ENCODE data around the gene SLC35E4. TPM values are rescaled to one million over a fixed set of nuclear protein-coding genes. Genes with fewer than 3 reads are reported as not detected.

Gene SLC35E4
- total RNA-seq, 2 donors from 2014 or later = 0.99 to 3.4 TPM

DNA sequence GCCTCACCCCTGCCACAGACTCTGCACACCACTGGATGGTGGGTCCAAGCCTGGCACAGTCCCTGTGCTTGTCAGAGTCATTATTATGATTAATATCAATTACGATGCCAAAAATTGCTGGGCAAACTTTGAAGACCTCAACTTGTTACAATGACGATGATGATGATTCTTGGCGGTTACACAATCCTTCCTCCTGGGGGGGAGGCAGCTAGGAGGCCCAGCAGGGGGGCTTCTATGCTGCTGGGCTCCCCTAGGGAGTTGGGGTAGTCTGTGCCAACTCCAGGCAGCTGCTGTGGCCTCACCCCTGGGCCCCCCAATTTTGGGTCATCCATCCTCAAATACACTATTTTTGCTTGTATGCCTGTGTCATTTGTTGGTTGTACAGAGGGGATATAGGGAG, 12.0 kb downstream of the SLC35E4 start:
- H3K4me1 ChIP-seq = peaks cover 7% of the 10 kb centered on the region
- ATAC-seq (no peak), DNase-seq (no peak)
- TF ChIP-seq, protein P1, sequence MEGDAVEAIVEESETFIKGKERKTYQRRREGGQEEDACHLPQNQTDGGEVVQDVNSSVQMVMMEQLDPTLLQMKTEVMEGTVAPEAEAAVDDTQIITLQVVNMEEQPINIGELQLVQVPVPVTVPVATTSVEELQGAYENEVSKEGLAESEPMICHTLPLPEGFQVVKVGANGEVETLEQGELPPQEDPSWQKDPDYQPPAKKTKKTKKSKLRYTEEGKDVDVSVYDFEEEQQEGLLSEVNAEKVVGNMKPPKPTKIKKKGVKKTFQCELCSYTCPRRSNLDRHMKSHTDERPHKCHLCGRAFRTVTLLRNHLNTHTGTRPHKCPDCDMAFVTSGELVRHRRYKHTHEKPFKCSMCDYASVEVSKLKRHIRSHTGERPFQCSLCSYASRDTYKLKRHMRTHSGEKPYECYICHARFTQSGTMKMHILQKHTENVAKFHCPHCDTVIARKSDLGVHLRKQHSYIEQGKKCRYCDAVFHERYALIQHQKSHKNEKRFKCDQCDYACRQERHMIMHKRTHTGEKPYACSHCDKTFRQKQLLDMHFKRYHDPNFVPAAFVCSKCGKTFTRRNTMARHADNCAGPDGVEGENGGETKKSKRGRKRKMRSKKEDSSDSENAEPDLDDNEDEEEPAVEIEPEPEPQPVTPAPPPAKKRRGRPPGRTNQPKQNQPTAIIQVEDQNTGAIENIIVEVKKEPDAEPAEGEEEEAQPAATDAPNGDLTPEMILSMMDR (IDR thresholded peaks at IDR 0.05) = no peak
- TF ChIP-seq POLR2A (IDR thresholded peaks at IDR 0.05) = no peak
- no peaks in the 10 kb centered on the region for H3K27me3 ChIP-seq
- 82% methylated on average over 3 of the region's 3 CpGs; no CpG with 5 or more reads in 1 of the 2 donors for WGBS, 2 donors
- H3K27ac ChIP-seq = no peak overlapping the region
- no peaks in the 10 kb centered on the region for H3K9me3 ChIP-seq
- intact Hi-C loops (cut with DNase I) = loop anchor here (10.0 kb wide), 1 partner anchor 277 kb away; no protein-coding TSS in a partner anchor
- no peak overlapping the region for H3K4me3 ChIP-seq
- H3K36me3 ChIP-seq (replicated peaks in 1 of 2; ENCODE audit: insufficient read depth in 1 of 2, low read depth in 2 of 2) = no peaks in the 10 kb centered on the region

DNA sequence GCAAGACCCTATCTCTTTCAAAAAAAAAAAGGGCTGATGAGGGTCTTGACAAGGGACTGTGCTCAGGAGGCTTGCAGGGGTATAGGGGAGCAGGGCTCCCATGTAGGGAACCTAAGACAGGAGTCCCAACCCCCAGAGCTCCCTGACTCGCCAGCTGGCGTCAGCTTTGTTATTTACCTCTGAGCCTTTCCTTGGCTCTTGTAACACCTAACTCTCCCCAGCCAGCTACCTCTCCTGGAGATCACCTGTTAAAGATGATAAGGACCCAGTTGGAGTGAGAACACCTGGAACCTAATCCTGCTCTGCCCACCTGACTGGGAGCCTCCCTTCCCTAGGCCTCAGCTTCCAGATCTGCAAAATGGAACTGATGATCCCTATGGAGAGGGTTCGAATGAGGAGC, 13.2 kb downstream of the SLC35E4 start:
- peak in 3 of 4 donors; percentile 50 to 59 (median 58) for DNase-seq
- Histone ChIP-seq H3K4me1 (peaks cover 7% of the 10 kb centered on the region), H3K4me3 (no peak overlapping the region), H3K9me3 (no peaks in the 10 kb centered on the region), H3K36me3 (replicated peaks in 1 of 2; ENCODE audit: insufficient read depth in 1 of 2, low read depth in 2 of 2) (no peaks in the 10 kb centered on the region), H3K27me3 (no peaks in the 10 kb centered on the region), H3K27ac (no peak overlapping the region)
- intact Hi-C loops (cut with DNase I) = loop anchor here (10.0 kb wide), 1 partner anchor 276 kb away; no protein-coding TSS in a partner anchor
- peak; percentile 21 for ATAC-seq
- TF ChIP-seq POLR2A (IDR thresholded peaks at IDR 0.05) = no peak
- TF ChIP-seq, protein P1 (IDR thresholded peaks at IDR 0.05) = no peak
- WGBS, 2 donors = 55 to 78% methylated on average over 3 of the region's 3 CpGs

DNA sequence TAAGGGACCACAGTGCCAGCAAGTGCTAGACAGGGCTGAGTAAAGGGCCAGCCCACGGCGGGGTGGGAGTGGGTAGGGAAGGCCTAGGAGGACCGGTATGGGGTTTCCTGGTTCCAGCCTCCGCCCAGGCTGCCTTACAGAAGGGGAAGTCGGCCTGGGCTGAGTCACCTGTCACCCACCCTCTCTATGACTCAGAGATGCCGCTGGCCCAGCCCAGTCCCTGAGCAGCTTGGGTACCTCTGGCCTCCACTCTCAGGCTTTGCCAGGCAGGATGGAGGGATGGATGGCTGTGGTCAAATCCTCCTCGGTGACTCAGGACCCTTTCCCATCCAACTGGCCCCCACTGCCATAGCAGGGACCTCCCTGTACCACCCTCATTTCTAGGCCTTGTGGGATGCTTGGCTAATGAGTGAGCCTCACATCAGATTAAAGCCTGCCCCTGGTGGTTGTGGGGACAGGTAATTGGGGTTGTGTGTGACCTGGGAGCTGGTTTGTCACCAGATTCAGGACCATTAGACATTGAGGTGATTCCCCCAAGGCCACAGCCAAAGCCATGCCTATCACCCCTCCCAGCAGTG, 13.9 kb downstream of the SLC35E4 start:
- H3K4me3 ChIP-seq = no peak overlapping the region
- H3K27me3 ChIP-seq = no peaks in the 10 kb centered on the region
- H3K4me1 ChIP-seq = peaks cover 7% of the 10 kb centered on the region
- DNase-seq = peak in 3 of 4 donors; percentile 18 to 69 (median 50)
- peak; percentile 35 for ATAC-seq
- 59 to 76% methylated on average over 4 to 7 of the region's 7 CpGs for WGBS, 2 donors
- TF ChIP-seq POLR2A (IDR thresholded peaks at IDR 0.05) = no peak
- intact Hi-C loops (cut with DNase I) = loop anchor here (10.0 kb wide), 1 partner anchor 275 kb away; no protein-coding TSS in a partner anchor
- H3K36me3 ChIP-seq (replicated peaks in 1 of 2; ENCODE audit: insufficient read depth in 1 of 2, low read depth in 2 of 2) = no peaks in the 10 kb centered on the region
- H3K9me3 ChIP-seq = no peaks in the 10 kb centered on the region
- H3K27ac ChIP-seq = no peak overlapping the region

DNA sequence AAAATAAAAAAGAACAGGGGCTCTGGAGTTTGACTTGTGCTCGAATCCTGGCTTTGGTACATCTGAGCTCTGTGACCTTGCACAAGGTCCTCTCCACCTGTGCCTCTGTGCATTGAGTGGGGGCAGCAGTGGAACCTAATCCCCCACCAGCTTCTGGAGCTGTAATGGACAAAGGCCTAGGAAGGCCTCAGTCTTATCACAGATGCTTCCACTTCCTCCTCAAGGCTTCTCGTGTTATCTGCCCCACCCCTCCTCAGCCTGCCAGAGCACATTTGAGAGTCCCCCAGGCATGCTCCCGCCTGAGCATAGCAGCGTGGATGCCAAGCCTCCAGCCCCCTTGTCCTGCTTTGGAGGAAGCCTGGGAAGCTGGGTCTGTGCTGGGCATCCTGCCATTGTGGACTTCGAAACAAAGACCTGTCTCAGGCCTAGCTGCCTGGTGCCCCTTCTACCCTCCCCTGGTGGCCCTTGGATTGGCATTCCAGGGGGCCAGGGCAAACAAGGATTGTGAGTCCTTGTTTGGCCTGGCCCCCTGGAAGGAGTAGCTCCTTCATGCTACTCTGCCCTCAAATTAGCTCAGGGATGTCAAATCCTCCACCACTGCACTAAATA, 15.0 kb downstream of the SLC35E4 start:
- H3K27me3 ChIP-seq = no peaks in the 10 kb centered on the region
- 57 to 67% methylated on average over 4 to 5 of the region's 5 CpGs for WGBS, 2 donors
- H3K4me1 ChIP-seq = peaks cover 7% of the 10 kb centered on the region
- no peaks in the 10 kb centered on the region for H3K9me3 ChIP-seq
- no peaks in the 10 kb centered on the region for H3K36me3 ChIP-seq (replicated peaks in 1 of 2; ENCODE audit: insufficient read depth in 1 of 2, low read depth in 2 of 2)
- intact Hi-C loops (cut with DNase I) = no loop called here
- no peak overlapping the region for H3K27ac ChIP-seq
- H3K4me3 ChIP-seq = no peak overlapping the region
- no peak for DNase-seq
- TF ChIP-seq POLR2A (IDR thresholded peaks at IDR 0.05) = no peak
- TF ChIP-seq, protein P1 (IDR thresholded peaks at IDR 0.05) = no peak
- ATAC-seq = no peak

DNA sequence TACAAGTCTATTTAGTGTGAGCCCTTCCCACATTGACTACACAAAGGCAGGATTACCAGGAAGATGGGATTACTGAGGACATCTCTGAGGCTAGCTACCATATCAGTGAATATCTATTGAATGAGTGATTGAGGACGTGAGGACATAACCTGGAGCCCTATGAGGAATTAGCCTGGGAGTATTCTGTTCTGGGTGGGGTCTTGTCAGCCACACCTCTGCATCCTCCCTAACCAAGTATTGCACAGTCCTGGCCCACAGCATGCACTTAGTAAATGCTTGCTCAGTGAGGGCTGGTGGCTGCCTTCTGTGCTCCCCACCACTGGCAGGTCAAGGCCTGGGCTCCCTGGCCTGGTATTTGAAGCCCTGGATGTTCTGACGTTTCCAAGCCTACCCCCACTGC, 17.3 kb downstream of the SLC35E4 start:
- intact Hi-C loops (cut with DNase I) = no loop called here
- H3K36me3 ChIP-seq (replicated peaks in 1 of 2; ENCODE audit: insufficient read depth in 1 of 2, low read depth in 2 of 2) = no peaks in the 10 kb centered on the region
- H3K27me3 ChIP-seq = no peaks in the 10 kb centered on the region
- no peaks in the 10 kb centered on the region for H3K9me3 ChIP-seq
- H3K27ac ChIP-seq = no peak overlapping the region
- ATAC-seq = no peak
- no peak overlapping the region for H3K4me3 ChIP-seq
- 72 to 79% methylated on average over 2 of the region's 2 CpGs for WGBS, 2 donors
- H3K4me1 ChIP-seq = peaks cover 7% of the 10 kb centered on the region
- no peak for DNase-seq
- TF ChIP-seq, protein P1 (IDR thresholded peaks at IDR 0.05) = no peak
- TF ChIP-seq POLR2A (IDR thresholded peaks at IDR 0.05) = no peak

Measured in body of pancreas (tissue), 4 donors.